Measurements from ENCODE around the gene POLR3H. TPM values are rescaled to one million over a fixed set of nuclear protein-coding genes. Genes with fewer than 3 reads are reported as not detected.

The POLR3H gene
- total and polyA plus RNA-seq, 2 of the 4 experiments (the other 2 are of a cell fraction), result 37.8 to 67.8 TPM

DNA sequence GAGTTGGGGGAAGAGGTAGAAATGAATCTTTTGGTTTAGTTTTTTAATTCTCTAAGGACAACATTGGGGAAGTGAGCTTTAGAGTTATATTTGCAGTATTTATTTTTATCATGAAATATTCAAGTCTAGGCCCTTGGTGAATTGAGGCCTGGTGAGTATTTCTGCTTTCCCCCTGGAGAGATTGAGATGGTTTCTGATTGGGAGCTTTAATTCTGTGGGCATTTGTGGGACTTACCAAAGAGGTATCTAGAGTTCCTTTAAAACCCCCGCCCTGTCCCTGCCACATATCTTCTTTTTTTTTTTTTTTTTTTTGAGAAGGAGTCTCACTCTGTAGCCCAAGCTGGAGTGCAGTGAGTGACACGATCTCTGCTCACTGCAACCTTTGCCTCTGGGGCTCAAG, 65.8 kb downstream of the POLR3H start:
- TF ChIP-seq POLR2A (IDR thresholded peaks at IDR 0.05; ENCODE audit: low read depth, low read length) (no peak), RCOR1 (IDR thresholded peaks at IDR 0.05; ENCODE audit: insufficient replicate concordance, low read length) (no peak), USF2 (IDR thresholded peaks at IDR 0.05; ENCODE audit: low read depth, low read length) (no peak), FOS (IDR thresholded peaks at IDR 0.05; ENCODE audit: low read depth, low read length) (no peak), SMC3 (IDR thresholded peaks at IDR 0.05; ENCODE audit: low read depth, low read length) (no peak), CEBPB (IDR thresholded peaks at IDR 0.05; ENCODE audit: low read depth, low read length) (no peak), MAFK (IDR thresholded peaks at IDR 0.05; ENCODE audit: low read depth, low read length) (no peak), CTCF (conservative IDR thresholded peaks at IDR 0.05; ENCODE audit: low read depth, low read length) (no peak), RFX5 (IDR thresholded peaks at IDR 0.05; ENCODE audit: low read depth, low read length) (no peak), CHD1 (IDR thresholded peaks at IDR 0.05; ENCODE audit: low read depth, low read length) (no peak)
- TF ChIP-seq, protein P1, sequence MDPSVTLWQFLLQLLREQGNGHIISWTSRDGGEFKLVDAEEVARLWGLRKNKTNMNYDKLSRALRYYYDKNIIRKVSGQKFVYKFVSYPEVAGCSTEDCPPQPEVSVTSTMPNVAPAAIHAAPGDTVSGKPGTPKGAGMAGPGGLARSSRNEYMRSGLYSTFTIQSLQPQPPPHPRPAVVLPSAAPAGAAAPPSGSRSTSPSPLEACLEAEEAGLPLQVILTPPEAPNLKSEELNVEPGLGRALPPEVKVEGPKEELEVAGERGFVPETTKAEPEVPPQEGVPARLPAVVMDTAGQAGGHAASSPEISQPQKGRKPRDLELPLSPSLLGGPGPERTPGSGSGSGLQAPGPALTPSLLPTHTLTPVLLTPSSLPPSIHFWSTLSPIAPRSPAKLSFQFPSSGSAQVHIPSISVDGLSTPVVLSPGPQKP (IDR thresholded peaks at IDR 0.05; ENCODE audit: borderline replicate concordance, low read depth, low read length), result no peak
- Histone ChIP-seq H2BK5ac (ENCODE audit: low read depth, low read length, poor library complexity, severe bottlenecking) (no peak overlapping the region), H3K4me2 (ENCODE audit: low read depth, low read length) (no peak overlapping the region), H3K56ac (ENCODE audit: extremely low read depth, insufficient read depth, low read length) (no peak overlapping the region), H3K36me3 (ENCODE audit: control insufficient read depth, insufficient read depth, low read length) (no peaks in the 10 kb centered on the region), H4K5ac (ENCODE audit: low read depth, low read length) (no peak overlapping the region), H3K14ac (replicated peaks; ENCODE audit: low read depth, low read length) (no peak overlapping the region), H4K20me1 (ENCODE audit: insufficient read depth, low read length) (peaks cover 46% of the 10 kb centered on the region), H3K18ac (ENCODE audit: low read depth, low read length) (no peak overlapping the region), H4K8ac (ENCODE audit: low read depth in 2 of 2, low read length in 2 of 2) (no peak overlapping the region), H2AFZ (replicated peaks; ENCODE audit: low read length, poor library complexity) (no peak overlapping the region), H3K27ac (ENCODE audit: insufficient read depth, low read length) (no peak overlapping the region), H3K4me1 (ENCODE audit: control insufficient read depth, insufficient read depth, low read length) (peaks cover 37% of the 10 kb centered on the region), H3K27me3 (ENCODE audit: control insufficient read depth, insufficient read depth, low read length) (no peaks in the 10 kb centered on the region), H3K79me1 (ENCODE audit: low read depth in 1 of 2, low read length in 2 of 2) (peaks cover 23 to 81% of the 10 kb centered on the region in 2 experiments), H3K4me3 (ENCODE audit: insufficient read depth, low read depth, low read length) (no peak overlapping the region), H3K4ac (ENCODE audit: low read depth, low read length) (no peak overlapping the region), H3K9me3 (ENCODE audit: control insufficient read depth, insufficient read depth, low read length) (no peaks in the 10 kb centered on the region), H2BK120ac (ENCODE audit: low read depth, low read length) (no peak overlapping the region), H2BK20ac (ENCODE audit: low read depth, low read length) (no peak overlapping the region), H3K23ac (ENCODE audit: low read depth, low read length) (no peak overlapping the region), H3K9ac (ENCODE audit: low read depth, low read length) (no peak overlapping the region), H3K9me1 (ENCODE audit: insufficient read depth, low read length) (peaks cover 30% of the 10 kb centered on the region), H2AK9ac (replicated peaks; ENCODE audit: low read depth, low read length, poor library complexity) (no peak overlapping the region), H4K91ac (ENCODE audit: insufficient read depth, low read depth, low read length) (no peak overlapping the region), H2AK5ac (ENCODE audit: low read depth, low read length) (no peak overlapping the region), H2BK15ac (ENCODE audit: low read depth, low read length) (no peak overlapping the region)
- in situ Hi-C loops (cut with MboI; ENCODE audit: low sequenced_read_pairs), result no loop called here
- ATAC-seq (ENCODE audit: low read depth) (no peak), DNase-seq (no peak)
- ChIA-PET CTCF (no interaction called here), POLR2A (ENCODE audit: unreplicated experiment) (interaction anchor here (1.5 kb wide), 1 partner anchor 10 kb away, joined by 3 read pairs; the partner anchor contains the start of gene PHF5A)
- intact Hi-C loops (cut with micrococcal nuclease), result no loop called here
- dilution Hi-C loops (cut with HindIII; ENCODE audit: low sequenced_read_pairs, unreplicated experiment), result no loop called here
- WGBS, 2 experiments (ENCODE audit: extremely low coverage in 2 of 2, insufficient read length in 1 of 2), result no CpG with 5 or more reads among the region's 2 CpGs
- no TSS peak for BruUV-seq (replicated peaks)
